Measurements from ENCODE around the gene RHPN2. TPM values are rescaled to one million over a fixed set of nuclear protein-coding genes. Genes with fewer than 3 reads are reported as not detected.
"Not testable (repeated sequence)": the region's sequence is repeated elsewhere in the genome, so short reads cannot be mapped to it uniquely, and the experiment has no call there.

RHPN2 gene
- total RNA-seq, 1 experiment from 2014 or later = 21.3 TPM

DNA sequence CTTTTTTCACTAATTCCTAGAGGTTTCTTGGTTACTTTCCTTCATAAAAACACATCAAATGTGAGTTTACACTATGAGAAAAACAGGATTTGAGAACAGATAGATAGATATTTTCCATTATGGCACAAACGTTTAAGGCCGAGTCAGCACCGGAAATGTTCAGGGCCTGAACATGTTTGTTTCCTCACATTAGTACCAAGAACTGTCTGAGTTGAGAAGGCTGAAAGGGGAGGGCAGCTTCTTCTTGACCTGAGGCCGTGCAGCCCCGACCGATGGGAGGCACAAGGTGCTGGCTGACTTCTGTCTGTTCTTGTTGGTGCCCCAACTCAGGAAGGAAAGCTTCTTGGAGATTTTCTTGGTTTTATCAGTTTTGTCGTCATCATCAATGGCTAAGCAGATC is 84.9 kb downstream of the RHPN2 start:
- intact Hi-C loops (cut with micrococcal nuclease; ENCODE audit: unreplicated experiment); H3K4me3 ChIP-seq; POLR2A ChIA-PET (ENCODE audit: unreplicated experiment); H4K20me1 ChIP-seq (ENCODE audit: insufficient read depth); BruUV-seq (replicated peaks); H2AFZ ChIP-seq; H3K9me2 ChIP-seq (ENCODE audit: insufficient read depth); H3K27ac ChIP-seq; H3K9me3 ChIP-seq (ENCODE audit: insufficient read depth, low read depth); DNase-seq; H3K36me3 ChIP-seq (ENCODE audit: low read depth); H3K79me2 ChIP-seq (ENCODE audit: low read depth); CTCF ChIA-PET; H3K4me1 ChIP-seq (replicated peaks; ENCODE audit: insufficient read depth); H3K4me2 ChIP-seq; H3K27me3 ChIP-seq (ENCODE audit: insufficient read depth, low read depth): not testable (repeated sequence)
- peaks cover 37% of the 10 kb centered on the region for H3F3A ChIP-seq (ENCODE audit: insufficient read depth, low read depth)

DNA sequence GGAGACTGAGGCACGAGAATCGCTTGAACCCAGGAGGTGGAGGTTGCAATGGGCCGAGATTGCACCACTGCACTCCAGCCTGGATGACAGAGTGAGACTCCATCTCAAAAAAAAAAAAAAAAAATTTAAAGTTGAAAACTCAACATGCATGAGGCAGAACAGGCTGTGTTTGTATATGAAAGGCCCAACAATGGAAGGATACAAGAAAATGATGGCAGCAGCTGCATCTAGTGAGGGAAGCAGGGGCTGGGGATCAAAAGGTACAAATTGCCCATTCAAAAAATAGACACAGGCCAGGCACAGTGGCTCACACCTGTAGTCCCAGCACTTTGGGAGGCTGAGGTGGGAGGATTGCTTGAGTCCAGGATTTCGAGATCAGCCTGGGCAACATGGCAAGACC is 86.9 kb downstream of the RHPN2 start:
- BruUV-seq (replicated peaks); H3K9me2 ChIP-seq (ENCODE audit: insufficient read depth); CTCF ChIA-PET; H3K27ac ChIP-seq; H3K4me3 ChIP-seq; H3K4me2 ChIP-seq; H3K9me3 ChIP-seq (ENCODE audit: insufficient read depth, low read depth); DNase-seq; H3K4me1 ChIP-seq (replicated peaks; ENCODE audit: insufficient read depth); H4K20me1 ChIP-seq (ENCODE audit: insufficient read depth); H3K27me3 ChIP-seq (ENCODE audit: insufficient read depth, low read depth); H3K36me3 ChIP-seq (ENCODE audit: low read depth); H2AFZ ChIP-seq; H3K79me2 ChIP-seq (ENCODE audit: low read depth); intact Hi-C loops (cut with micrococcal nuclease; ENCODE audit: unreplicated experiment): not testable (repeated sequence)
- H3F3A ChIP-seq (ENCODE audit: insufficient read depth, low read depth) = peaks cover 52% of the 10 kb centered on the region
- POLR2A ChIA-PET (ENCODE audit: unreplicated experiment) = interaction anchor here (0.7 kb wide), 1 partner anchor 280 kb away, joined by 4 read pairs; no protein-coding TSS in a partner anchor

DNA sequence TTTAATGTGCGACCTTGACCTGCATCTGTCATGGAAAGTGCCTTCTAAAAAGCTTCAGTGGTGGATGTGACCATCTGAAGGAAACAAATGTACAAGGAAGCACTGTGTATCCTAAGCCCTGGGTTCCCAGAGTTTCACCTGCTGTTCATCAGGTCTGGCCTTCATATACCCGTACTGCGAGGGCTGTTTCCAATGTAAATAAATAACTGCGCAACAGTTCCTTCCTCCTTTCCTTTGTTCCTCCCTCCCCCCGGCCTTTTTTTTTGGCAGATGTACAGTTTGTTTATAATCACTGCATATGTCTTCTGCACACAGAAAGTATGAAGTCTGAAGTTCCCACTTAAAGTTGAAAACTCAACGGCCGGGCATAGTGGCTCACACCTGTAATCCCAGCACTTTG is 87.4 kb downstream of the RHPN2 start:
- H3K9me2 ChIP-seq (ENCODE audit: insufficient read depth) = no peaks in the 10 kb centered on the region
- H4K20me1 ChIP-seq (ENCODE audit: insufficient read depth) = no peaks in the 10 kb centered on the region
- H2AFZ ChIP-seq = no peak overlapping the region
- H3K27ac ChIP-seq = no peak overlapping the region
- no TSS peak for BruUV-seq (replicated peaks)
- ChIA-PET POLR2A (ENCODE audit: unreplicated experiment) (no interaction called here), CTCF (no interaction called here)
- no peaks in the 10 kb centered on the region for H3K9me3 ChIP-seq (ENCODE audit: insufficient read depth, low read depth)
- H3K4me1 ChIP-seq (replicated peaks; ENCODE audit: insufficient read depth) = no peaks in the 10 kb centered on the region
- no peak for TF ChIP-seq EZH2 (IDR thresholded peaks at IDR 0.05; ENCODE audit: low read depth)
- TF ChIP-seq, protein P1, sequence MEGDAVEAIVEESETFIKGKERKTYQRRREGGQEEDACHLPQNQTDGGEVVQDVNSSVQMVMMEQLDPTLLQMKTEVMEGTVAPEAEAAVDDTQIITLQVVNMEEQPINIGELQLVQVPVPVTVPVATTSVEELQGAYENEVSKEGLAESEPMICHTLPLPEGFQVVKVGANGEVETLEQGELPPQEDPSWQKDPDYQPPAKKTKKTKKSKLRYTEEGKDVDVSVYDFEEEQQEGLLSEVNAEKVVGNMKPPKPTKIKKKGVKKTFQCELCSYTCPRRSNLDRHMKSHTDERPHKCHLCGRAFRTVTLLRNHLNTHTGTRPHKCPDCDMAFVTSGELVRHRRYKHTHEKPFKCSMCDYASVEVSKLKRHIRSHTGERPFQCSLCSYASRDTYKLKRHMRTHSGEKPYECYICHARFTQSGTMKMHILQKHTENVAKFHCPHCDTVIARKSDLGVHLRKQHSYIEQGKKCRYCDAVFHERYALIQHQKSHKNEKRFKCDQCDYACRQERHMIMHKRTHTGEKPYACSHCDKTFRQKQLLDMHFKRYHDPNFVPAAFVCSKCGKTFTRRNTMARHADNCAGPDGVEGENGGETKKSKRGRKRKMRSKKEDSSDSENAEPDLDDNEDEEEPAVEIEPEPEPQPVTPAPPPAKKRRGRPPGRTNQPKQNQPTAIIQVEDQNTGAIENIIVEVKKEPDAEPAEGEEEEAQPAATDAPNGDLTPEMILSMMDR (conservative IDR thresholded peaks at IDR 0.05) = no peak
- H3K36me3 ChIP-seq (ENCODE audit: low read depth) = no peaks in the 10 kb centered on the region; the same call in none of the 2 replicates
- intact Hi-C loops (cut with micrococcal nuclease; ENCODE audit: unreplicated experiment) = no loop called here
- peaks cover 6% of the 10 kb centered on the region for H3K79me2 ChIP-seq (ENCODE audit: low read depth)
- H3K27me3 ChIP-seq (ENCODE audit: insufficient read depth, low read depth) = no peaks in the 10 kb centered on the region
- peaks cover 56% of the 10 kb centered on the region for H3F3A ChIP-seq (ENCODE audit: insufficient read depth, low read depth)
- H3K4me2 ChIP-seq = no peak overlapping the region
- no peak for DNase-seq
- H3K4me3 ChIP-seq = no peak overlapping the region

DNA sequence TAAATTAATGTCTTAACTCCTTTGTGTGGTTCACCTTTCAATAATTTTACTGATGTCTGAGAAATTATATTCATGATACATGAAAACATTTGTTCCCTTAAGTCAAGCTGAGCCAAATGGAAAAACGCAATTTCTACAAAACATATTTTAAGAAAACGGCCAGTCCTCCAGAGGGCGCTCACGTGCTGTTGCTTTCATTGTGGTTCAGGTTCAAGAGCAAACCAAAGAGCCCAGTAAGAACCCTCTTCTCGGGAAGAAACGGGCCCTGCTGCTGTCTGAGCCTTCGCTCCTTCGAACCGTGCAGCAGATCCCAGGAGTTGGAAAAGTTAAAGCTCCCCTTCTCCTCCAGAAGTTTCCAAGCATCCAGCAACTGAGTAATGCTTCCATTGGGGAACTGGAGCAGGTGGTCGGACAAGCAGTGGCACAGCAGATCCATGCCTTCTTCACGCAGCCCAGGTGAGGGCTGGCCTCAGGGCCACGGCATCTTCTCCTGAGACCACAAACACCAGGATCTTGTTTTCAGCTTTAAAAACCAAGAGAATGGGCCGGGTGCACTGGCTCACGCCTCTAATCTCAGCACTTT is 88.4 kb downstream of the RHPN2 start:
- CTCF ChIA-PET = interaction anchor here (0.6 to 1.3 kb wide), 2 partner anchors 66 to 143 kb away, joined by 3 to 4 read pairs; no protein-coding TSS in a partner anchor
- Histone ChIP-seq H3K4me2 (no peak overlapping the region), H3F3A (ENCODE audit: insufficient read depth, low read depth) (peaks cover 56% of the 10 kb centered on the region), H3K27ac (no peak overlapping the region), H3K4me1 (replicated peaks; ENCODE audit: insufficient read depth) (no peaks in the 10 kb centered on the region), H3K9me2 (ENCODE audit: insufficient read depth) (no peaks in the 10 kb centered on the region), H4K20me1 (ENCODE audit: insufficient read depth) (no peaks in the 10 kb centered on the region), H3K4me3 (no peak overlapping the region), H3K36me3 (ENCODE audit: low read depth) (no peaks in the 10 kb centered on the region; the same call in none of the 2 replicates), H3K27me3 (ENCODE audit: insufficient read depth, low read depth) (no peaks in the 10 kb centered on the region), H2AFZ (no peak overlapping the region), H3K9me3 (ENCODE audit: insufficient read depth, low read depth) (no peaks in the 10 kb centered on the region), H3K79me2 (ENCODE audit: low read depth) (peaks cover 11% of the 10 kb centered on the region)
- no TSS peak for BruUV-seq (replicated peaks)
- POLR2A ChIA-PET (ENCODE audit: unreplicated experiment) = interaction anchor here (0.6 to 0.7 kb wide), 2 partner anchors 72 to 95 kb away, joined by 16 to 22 read pairs; no protein-coding TSS in a partner anchor
- peak; percentile 51 to 61 for DNase-seq
- intact Hi-C loops (cut with micrococcal nuclease; ENCODE audit: unreplicated experiment) = loop anchor here (1.0 kb wide), 1 partner anchor 143 kb away; no protein-coding TSS in a partner anchor
- TF ChIP-seq EZH2 (IDR thresholded peaks at IDR 0.05; ENCODE audit: low read depth) = no peak
- TF ChIP-seq, protein P1 (conservative IDR thresholded peaks at IDR 0.05) = peak; percentile 96
